ENCODE measurements around the gene CPLANE1.
A peak's percentile ranks its signal among the peaks of the same experiment; 100 is the strongest.

Gene CPLANE1

DNA sequence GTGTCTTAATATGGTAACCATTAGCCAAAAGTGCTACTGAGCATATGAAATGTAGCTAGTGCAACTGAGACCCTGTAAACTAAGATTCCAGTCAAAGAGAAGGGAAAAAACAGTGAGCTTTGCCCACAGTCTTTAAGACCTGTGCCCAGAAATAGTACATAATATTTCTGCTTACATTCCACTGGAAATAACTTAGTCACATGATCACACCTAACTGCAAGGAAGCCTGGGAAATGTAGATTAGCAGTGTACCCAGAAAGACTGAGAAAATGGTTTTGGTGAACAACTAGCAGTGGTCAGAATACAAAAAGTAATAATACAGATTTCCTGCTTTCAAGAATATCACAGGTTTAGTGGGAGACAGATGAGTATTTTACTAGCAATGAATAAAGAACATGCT is 2.5 kb upstream of the CPLANE1 start:
- H3K4me3 ChIP-seq (ENCODE audit: low read length): no peak overlapping the region
- peak; percentile 27 for DNase-seq (ENCODE audit: low read depth)
- TF ChIP-seq, protein P1, sequence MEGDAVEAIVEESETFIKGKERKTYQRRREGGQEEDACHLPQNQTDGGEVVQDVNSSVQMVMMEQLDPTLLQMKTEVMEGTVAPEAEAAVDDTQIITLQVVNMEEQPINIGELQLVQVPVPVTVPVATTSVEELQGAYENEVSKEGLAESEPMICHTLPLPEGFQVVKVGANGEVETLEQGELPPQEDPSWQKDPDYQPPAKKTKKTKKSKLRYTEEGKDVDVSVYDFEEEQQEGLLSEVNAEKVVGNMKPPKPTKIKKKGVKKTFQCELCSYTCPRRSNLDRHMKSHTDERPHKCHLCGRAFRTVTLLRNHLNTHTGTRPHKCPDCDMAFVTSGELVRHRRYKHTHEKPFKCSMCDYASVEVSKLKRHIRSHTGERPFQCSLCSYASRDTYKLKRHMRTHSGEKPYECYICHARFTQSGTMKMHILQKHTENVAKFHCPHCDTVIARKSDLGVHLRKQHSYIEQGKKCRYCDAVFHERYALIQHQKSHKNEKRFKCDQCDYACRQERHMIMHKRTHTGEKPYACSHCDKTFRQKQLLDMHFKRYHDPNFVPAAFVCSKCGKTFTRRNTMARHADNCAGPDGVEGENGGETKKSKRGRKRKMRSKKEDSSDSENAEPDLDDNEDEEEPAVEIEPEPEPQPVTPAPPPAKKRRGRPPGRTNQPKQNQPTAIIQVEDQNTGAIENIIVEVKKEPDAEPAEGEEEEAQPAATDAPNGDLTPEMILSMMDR (conservative IDR thresholded peaks at IDR 0.05; ENCODE audit: low read depth, low read length): no peak

DNA sequence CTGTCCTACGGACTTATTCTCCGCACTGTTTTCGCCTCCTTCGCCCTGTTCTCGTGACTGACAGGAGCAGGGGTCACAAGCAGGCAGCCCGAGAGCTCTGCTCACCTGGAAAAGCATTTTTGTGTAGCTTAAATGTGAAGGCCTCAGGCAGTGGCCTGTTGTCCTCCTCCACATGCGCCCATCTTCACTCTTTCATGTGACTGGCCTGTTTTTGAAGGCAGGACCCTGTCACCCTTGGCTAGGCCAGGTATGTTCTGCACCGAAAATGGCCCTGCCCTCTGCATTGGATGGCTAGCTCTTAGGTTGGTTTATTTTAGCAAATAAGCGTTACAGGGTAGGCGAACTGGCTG is 614 bp upstream of the CPLANE1 start:
- peak overlapping the region; percentile 80 for H3K4me3 ChIP-seq (ENCODE audit: low read length)
- TF ChIP-seq, protein P1 (conservative IDR thresholded peaks at IDR 0.05; ENCODE audit: low read depth, low read length): no peak
- DNase-seq (ENCODE audit: low read depth): no peak

DNA sequence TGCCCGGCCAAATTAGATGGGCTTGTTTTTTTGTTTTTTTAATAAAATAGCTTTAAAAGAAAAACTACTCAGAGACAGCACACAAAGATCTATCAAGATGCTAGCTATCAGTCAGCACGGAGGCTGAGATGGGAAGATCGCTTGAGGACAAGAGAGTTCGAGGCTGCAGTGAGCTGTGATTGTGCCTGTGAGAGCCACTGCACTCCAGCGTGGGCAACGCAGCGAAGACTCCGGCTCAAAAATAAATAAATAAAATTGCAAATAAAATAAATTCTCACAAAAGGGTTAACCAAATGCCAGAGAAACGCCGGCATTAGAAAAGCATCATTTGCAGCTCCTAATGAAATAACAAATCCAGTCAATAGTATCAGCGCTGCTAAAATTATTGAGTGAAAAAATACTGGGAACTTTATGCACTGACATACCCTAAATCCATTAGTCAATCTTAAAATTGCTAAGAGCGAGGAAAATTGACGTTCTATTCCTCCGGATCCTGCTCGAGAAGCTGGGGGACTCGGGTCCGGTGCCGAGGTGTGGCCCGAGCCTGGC is 681 bp downstream of the CPLANE1 start:
- DNase-seq (ENCODE audit: low read depth): no peak
- TF ChIP-seq, protein P1 (conservative IDR thresholded peaks at IDR 0.05; ENCODE audit: low read depth, low read length): no peak
- H3K4me3 ChIP-seq (ENCODE audit: low read length): peak overlapping the region; percentile 80

DNA sequence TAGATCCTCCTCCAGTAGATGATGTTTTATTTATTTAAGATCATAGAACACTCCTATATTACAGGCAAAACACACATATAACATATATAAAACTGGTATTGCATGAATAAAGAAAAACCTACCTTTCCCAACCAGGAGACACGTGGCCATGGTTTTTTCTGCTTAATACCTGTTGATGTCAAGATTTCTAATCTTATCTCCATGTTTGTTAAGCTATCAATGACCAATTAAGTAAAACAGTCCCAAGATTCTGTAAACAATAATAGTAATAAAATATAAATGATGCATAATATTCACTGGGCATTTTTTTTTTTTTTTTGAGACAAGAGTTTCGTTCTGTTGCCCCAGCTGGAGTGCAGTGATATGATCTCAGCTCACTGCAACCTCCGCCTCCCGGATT is 1.7 kb downstream of the CPLANE1 start:
- no peak overlapping the region for H3K4me3 ChIP-seq (ENCODE audit: low read length)
- TF ChIP-seq, protein P1 (conservative IDR thresholded peaks at IDR 0.05; ENCODE audit: low read depth, low read length): no peak
- no peak for DNase-seq (ENCODE audit: low read depth)

DNA sequence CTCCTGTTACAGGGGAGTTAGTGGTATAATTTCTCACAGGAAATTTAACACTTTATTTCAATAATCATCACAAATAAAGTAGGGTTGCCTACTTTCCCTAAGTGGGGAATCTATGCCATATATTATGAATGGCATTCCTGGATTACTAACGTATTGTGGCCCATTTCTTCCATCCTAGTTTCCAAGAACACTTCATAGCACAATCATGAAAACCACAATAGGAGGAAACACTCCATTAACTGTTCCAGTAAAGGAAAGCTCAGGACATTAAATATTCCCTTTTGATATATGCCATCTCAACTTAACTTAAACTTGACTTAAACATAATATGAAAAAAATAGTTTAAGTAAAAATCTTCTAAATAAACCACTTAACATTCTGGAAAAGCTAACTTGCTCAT is 2.1 kb downstream of the CPLANE1 start:
- H3K4me3 ChIP-seq (ENCODE audit: low read length): no peak overlapping the region
- TF ChIP-seq, protein P1 (conservative IDR thresholded peaks at IDR 0.05; ENCODE audit: low read depth, low read length): no peak
- DNase-seq (ENCODE audit: low read depth): no peak

DNA sequence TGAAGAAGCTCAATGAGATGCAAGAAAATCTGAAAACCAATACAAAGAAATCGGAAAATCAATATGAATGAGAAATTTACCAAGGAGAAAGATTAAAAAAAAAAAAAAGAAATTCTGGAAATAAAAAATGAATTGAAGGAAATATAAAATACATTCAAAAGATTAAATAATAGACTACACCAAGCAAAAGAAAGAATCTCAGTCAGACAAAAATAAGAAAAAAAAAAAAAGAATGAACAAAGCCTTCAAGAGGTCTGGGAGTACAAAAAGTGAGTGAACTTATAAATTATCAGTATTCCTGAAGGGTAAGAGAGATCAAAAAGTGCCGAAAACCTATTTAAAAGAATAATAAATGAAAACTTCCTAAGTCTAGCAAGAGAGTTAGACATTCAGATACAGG is 14.9 kb downstream of the CPLANE1 start:
- no peak for DNase-seq (ENCODE audit: low read depth)
- no peak overlapping the region for H3K4me3 ChIP-seq (ENCODE audit: low read length)
- TF ChIP-seq, protein P1 (conservative IDR thresholded peaks at IDR 0.05; ENCODE audit: low read depth, low read length): no peak

DNA sequence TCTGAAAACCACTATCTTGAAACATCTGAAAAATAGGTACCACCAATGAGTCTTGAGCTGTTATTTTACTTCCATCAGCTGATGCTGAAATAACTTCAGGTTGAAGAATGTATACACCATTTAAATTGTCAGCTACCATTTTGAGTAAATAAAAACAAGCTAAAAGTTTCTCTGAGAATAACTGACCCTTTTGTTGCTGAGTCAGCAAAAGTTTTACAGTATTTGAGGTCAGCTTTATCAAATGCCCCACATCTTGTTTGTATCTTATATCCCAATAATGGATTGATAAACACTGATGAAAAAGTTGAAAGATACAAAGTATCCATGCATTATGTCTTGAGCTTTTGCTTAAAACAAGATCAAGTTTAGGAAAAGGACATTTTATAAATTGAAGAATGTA is 22.8 kb downstream of the CPLANE1 start:
- TF ChIP-seq, protein P1 (conservative IDR thresholded peaks at IDR 0.05; ENCODE audit: low read depth, low read length): no peak
- no peak overlapping the region for H3K4me3 ChIP-seq (ENCODE audit: low read length)
- DNase-seq (ENCODE audit: low read depth): no peak

All from retinal pigment epithelial cell (primary cell).